ENCODE measurements around the gene ANTXR1.
A peak's percentile ranks its signal among the peaks of the same experiment; 100 is the strongest.

ANTXR1 gene

GRCh38 chr2:69034845-69035244, 21.9 kb downstream of the ANTXR1 start:
- TF ChIP-seq CTCF (IDR thresholded peaks at IDR 0.05): no peak
- DNase-seq: no peak
- Histone ChIP-seq H3K36me3 (no peaks in the 10 kb centered on the region), H3K4me1 (peaks cover 0 to 80% (median 38%) of the 10 kb centered on the region in 4 donors), H3K27ac (peak overlapping the region; percentile 51 to 52), H3K27me3 (no peaks in the 10 kb centered on the region), H3K9me3 (no peaks in the 10 kb centered on the region), H3K4me3 (no peak overlapping the region)
- intact Hi-C loops (cut with DNase I; ENCODE audit: low total_unique reads): no loop called here

- Histone ChIP-seq H3K27ac (no peak overlapping the region), H3K9me3 (no peaks in the 10 kb centered on the region), H3K36me3 (peaks cover 0 to 11% (median 0%) of the 10 kb centered on the region in 3 donors), H3K27me3 (no peaks in the 10 kb centered on the region), H3K4me3 (no peak overlapping the region), H3K4me1 (peaks cover 0 to 81% (median 38%) of the 10 kb centered on the region in 4 donors)
- TF ChIP-seq CTCF (IDR thresholded peaks at IDR 0.05): no peak
- no peak for DNase-seq
- intact Hi-C loops (cut with DNase I; ENCODE audit: low total_unique reads): no loop called here
Measured at GRCh38 chr2:69036926-69037325, 23.9 kb downstream of the ANTXR1 start.

- Histone ChIP-seq H3K4me1 (peaks cover 0 to 57% (median 29%) of the 10 kb centered on the region in 4 donors), H3K36me3 (peaks cover 0 to 40% (median 12%) of the 10 kb centered on the region in 3 donors), H3K27ac (peak overlapping the region; percentile 30 to 51), H3K9me3 (no peaks in the 10 kb centered on the region), H3K4me3 (no peak overlapping the region), H3K27me3 (no peaks in the 10 kb centered on the region)
- TF ChIP-seq CTCF (IDR thresholded peaks at IDR 0.05): no peak
- no peak for DNase-seq
- intact Hi-C loops (cut with DNase I; ENCODE audit: low total_unique reads): no loop called here
Measured at GRCh38 chr2:69041214-69041613, 28.2 kb downstream of the ANTXR1 start.

GRCh38 chr2:69043736-69044400, 30.9 kb downstream of the ANTXR1 start:
- no peak for TF ChIP-seq CTCF (IDR thresholded peaks at IDR 0.05)
- intact Hi-C loops (cut with DNase I; ENCODE audit: low total_unique reads): no loop called here
- Histone ChIP-seq H3K36me3 (peaks cover 0 to 40% (median 12%) of the 10 kb centered on the region in 3 donors), H3K27ac (no peak overlapping the region), H3K4me1 (peaks cover 0 to 65% (median 27%) of the 10 kb centered on the region in 4 donors), H3K4me3 (no peak overlapping the region), H3K27me3 (no peaks in the 10 kb centered on the region), H3K9me3 (no peaks in the 10 kb centered on the region)
- DNase-seq: no peak

GRCh38 chr2:69046221-69046662, 33.3 kb downstream of the ANTXR1 start:
- H3K27ac ChIP-seq: peak overlapping the region; percentile 44 to 58

More at GRCh38 chr2:69046221-69046662, 33.3 kb downstream of the ANTXR1 start:
- Histone ChIP-seq H3K4me1 (peaks cover 0 to 67% (median 20%) of the 10 kb centered on the region in 4 donors), H3K36me3 (peaks cover 0 to 29% (median 12%) of the 10 kb centered on the region in 3 donors), H3K9me3 (no peaks in the 10 kb centered on the region), H3K4me3 (no peak overlapping the region), H3K27me3 (no peaks in the 10 kb centered on the region)
- no peak for TF ChIP-seq CTCF (IDR thresholded peaks at IDR 0.05)
- no peak for DNase-seq
- intact Hi-C loops (cut with DNase I; ENCODE audit: low total_unique reads): no loop called here
